HTERT RPE-1 (cell line): ENCODE results near the gene HOXA11.

ENCODE experiments used
- in situ Hi-C: fragments of 300-500 bp; cut with MboI; formaldehyde crosslinking; loops from 4 replicates; pipeline ENCODE4 v1.14.3; 2020; ENCODE audit warnings: low sequenced_read_pairs

HOXA11 gene

DNA sequence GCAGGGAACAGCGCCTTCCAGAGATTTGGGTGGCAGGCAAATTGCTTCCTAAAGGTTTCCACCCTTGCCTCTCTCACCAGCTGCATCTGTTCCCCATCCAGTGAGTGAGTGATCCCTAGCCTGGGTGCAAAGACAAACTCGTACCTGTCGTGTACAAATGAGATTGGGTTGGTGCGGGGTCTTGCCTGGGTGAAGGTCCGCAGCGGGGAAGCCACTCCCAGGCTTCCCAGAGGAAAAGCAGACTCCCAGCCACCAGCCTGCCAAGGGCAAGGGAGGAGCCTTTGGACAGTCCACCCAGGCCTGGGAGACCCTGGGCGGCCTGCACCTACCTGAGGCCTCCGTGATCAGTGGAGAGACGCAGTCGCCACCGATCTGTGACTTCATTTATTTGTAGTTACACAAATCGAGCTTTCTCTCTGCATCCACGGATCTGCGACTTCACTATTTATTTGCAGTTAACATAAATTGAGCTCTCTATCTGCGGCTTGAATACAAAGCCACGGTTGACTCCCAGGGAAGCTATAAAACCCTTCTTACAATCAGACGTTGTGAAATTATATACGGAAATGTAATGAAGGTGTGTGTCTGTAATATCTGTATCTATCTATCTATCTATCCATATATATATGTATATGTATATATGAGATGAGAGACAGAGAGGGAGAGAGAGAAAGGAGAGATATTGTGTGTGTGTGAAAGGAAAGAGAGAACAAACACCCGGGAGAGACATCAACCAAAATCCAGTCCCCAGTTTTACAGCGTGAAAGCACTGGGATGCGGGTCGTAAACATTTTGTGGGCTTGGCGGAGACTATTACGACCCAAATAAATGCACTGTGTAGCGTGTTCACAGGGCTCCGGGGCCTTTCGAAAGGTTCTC, 25.5 kb downstream of the HOXA11 start:
- in situ Hi-C loops, result no loop called here

DNA sequence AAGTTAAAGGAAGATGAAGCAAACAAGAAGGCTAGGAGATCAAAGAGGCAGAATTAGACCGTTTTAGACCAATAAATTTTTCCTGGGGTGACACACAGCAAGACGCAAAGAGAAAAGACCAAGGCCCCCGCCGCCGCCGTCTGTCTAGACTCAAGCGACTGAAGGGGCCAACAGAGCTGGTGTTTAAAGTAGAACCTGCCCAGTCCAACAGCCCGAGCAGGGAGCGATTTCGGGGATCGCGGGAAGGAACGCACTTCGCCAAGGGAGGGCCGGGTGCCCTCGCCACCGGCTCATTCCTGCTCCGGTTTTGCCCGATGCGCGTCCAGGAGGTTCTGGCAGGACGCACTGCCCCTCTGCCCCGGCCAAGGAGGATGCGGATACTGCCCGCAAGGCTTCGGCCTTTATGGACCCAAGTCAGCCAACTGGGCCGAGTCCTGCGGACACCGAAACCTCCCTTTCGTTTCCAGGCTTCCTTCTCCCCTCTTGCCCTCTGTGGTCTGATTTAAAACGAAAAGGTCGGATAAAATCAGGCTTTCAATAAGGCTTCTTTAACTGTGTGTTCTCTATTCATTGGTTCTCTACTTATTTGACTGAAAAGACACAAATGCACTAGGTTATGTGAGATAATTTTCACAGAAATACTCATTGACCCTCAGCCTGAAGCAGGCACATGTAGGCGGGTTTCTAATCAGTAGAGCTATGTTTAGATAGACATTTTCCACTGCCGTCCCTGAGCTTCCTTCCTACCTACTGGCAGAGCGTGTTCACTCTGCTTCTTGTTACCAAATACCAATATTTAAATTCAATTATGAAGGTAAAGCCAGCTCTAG, 26.4 kb downstream of the HOXA11 start:
- in situ Hi-C loops, result no loop called here

DNA sequence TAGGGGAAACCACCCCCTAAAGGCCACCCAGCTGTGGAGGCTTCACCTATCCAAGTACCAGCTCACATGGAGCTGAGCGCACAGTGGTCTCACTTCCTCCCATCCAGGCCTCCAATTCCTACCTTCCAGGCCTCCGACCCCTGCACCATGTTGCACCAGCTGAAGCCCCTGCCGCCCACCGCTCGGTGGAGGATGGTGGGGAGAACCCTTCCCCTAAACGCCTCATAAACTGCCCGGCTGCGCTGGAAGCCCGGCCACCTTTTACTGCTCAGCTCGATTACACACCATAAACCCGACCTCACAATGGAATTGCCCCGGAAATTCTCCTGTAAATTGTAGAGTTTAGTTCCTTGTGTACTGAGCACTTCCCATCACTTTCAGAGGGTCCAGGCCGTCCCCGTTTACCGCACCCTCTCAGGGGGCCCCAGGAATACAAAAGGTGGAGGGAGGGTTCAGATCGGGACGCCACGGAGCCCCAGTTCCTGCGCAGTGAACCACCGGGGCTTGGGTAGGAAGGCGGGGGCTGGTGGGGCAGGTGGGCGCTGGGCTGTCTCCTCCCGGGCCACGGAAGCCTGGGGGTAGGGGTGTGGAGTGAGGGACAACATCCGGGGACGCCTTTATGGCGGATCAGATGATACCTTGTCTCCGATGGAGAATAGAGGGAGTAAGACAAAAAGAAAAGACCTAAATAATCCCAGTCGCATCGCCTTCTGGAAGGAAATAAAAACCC, 27.2 kb downstream of the HOXA11 start:
- in situ Hi-C loops, result no loop called here

DNA sequence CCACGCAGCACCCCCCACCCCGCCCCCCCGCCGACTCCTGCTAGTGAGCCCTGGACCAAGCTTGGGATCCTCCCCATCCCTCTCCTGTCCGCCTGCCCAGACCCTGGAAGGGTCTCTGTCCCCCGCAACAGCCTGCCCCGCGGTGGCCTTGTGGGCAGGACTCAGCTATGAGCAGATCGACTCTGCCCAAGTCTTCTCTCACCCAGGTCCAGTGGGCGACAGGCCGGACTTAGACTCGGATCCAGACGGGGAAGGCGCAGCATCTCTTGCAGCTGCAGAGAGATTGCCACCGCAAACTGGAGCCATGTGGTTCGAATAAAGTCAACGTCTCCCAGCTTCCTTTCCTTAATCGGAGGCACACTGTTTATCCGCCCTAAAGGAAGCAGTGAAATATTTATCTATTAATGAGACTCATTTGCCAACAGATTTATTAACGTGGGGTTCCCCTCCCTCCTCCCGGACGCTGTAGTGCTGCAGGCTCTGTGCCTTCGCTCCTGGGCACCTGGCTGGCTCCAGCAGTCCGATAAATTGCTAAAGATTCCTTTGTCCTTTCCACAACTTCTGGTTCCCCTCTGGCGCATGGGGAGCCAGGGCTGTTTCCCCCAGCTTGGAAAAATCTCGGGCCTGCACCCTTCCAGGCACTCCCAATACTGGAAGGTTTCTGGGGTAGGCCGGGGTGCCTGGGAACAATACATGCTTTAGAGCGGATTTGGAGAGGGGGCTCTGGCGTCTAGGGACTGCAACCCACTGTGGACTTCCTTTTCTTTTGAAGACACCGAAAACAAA, 27.9 kb downstream of the HOXA11 start:
- in situ Hi-C loops, result no loop called here

DNA sequence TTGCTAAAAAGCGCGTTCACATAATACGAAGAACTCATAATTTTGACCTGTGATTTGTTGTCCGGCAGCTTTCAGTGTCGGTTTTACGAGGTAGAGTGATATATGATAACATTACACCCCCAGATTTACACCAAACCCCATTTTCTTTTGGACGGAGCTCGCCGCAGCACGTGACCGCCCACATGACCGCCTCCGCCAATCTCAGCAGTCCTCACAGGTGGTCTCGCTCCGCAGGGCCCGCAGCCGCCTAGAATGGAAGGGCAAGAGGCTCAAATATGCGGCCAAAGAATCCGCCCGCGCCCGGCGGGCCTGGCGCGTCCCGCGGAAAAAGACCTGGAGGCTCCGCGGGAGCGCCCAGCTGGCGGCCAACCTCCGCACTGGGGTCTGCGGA, 28.5 kb downstream of the HOXA11 start, which contains the start of gene HOXA7:
TSS of gene HOXA7 (minus strand) at position 168 of the 391 bp plus-strand sequence. CDS start at position 38, 130 bp downstream.
- in situ Hi-C loops, result no loop called here

DNA sequence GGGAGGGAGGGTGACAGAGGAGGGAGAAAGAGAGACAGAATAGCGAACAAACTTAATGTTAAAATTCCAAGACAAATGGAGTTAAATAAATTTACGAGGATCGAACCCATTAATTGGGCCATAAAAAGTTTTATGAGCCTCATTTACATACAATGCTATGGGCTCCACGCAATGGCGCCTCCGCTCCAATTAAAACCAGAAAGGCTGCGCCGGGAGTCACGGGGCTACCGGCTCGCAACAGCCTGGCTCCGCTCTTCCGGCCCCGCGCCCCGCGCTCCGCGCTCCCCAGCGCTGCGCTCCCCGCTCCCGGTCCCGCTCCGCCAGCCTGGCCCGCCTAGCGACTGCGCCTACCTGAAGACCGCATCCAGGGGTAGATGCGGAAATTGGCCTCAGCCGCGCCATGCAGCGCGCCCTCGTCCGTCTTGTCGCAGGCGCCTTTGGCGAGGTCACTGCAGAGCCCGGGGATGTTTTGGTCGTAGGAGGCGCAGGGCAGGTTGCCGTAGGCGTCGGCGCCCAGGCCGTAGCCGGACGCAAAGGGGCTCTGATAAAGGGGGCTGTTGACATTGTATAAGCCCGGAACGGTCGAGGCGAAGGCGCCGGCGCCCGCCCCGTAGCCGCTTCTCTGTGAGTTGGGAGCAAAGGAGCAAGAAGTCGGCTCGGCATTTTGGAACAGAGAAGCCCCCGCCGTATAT, 29.1 kb downstream of the HOXA11 start:
- in situ Hi-C loops, result no loop called here

DNA sequence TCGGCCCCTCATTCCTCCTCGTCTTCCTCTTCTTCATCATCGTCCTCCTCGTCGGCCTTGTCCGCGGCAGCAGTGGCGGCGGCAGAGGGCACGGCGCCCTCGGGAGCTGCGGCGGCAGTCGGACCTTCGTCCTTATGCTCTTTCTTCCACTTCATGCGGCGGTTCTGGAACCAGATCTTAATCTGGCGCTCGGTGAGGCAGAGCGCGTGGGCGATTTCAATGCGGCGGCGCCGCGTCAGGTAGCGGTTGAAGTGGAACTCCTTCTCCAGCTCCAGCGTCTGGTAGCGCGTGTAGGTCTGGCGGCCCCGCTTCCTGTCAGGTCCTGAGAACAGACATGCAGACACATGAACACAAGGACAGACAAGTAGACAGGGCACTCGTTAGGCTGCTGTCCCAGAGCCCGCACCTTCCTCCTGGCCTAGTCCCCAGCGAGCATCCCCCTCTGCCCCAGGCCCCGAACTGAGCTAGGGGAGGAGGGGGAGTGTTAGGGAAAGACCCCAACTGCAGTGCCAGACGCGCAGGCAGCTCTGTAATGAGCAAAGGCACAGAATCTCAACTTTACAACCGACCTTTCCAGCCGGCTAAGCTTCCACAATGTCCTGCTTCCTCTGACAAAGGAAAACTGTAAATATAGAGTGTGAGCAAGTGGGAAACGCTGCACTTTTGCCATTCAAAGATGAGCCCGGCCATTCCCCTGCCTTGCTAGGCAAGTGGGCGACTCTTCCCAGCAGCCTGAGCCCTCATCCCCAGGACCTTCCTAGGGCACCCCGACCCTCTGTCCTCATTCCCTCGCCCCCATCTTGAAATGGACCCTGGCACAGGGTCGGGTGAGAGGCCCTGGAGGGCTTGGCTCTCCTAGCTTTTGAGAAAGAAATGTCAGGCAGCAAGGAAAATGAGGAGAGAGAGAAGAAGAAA, 29.9 kb downstream of the HOXA11 start:
- in situ Hi-C loops, result no loop called here

DNA sequence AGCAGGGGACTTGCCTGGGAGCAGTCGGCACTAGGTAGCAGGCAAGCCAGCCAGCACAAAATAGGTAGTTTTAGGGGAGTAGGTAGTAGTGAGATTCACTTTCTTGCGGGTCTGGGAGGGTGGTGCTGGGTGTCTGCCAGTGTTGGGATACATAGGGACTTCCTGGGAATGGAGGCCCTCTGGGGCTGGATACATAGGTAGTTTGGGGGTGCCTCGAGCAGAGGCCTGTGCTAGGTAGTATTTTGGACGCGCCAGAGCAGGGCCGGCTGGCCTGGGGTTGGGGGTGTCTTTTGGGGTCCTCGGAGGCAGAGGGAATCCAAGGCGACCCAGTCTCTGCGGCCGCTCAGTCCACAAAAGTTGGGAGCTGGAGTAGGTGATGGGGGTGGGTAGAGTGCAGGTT, 30.7 kb downstream of the HOXA11 start:
- in situ Hi-C loops, result no loop called here

DNA sequence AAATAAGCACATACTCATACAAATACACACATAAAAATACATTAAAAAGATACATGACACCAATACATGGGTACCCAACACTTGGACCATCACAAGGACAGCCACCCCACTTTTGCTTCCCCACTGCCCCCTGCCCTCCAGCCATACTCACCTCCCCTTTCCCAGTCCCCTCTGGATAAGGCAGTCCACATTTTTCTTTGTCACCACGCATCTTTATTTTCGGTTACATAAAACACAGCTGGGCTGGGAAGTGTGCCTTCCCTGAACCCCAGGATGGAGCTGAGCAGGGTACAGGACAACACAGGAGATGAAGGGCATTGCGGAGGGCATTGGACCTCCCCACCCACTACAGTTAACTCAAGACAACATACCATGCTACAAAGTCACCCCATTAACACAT, 31.5 kb downstream of the HOXA11 start:
- in situ Hi-C loops, result no loop called here

DNA sequence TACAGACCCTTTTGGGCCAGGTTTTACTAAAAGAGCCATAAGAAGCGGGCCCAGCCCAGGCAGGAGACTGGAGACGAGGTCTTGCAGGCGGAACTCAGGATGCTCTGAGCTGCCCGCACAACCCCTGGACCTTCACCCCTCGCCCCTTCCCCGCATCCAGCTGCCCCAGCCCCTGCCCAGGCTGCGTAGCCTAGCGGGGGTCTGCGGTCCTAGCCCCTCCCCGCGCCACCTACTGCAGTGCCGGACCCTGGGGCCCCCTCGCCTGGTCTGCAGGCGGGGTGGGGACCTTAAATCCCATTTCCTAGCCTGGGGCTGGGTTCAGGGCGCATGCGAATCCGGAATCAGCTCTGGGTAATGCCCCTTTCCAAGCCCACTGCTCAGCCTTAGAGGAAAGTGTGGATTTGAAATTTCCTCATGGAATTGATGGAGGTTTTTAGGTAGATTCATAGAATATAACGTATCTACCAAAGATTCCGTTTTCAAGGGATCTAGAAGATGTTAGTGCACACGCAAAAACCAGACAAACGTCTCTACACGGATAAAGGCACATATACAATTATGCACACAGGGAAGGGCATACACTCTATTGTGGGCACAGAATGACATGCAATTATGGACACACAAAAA, 32.1 kb downstream of the HOXA11 start:
- in situ Hi-C loops, result no loop called here

DNA sequence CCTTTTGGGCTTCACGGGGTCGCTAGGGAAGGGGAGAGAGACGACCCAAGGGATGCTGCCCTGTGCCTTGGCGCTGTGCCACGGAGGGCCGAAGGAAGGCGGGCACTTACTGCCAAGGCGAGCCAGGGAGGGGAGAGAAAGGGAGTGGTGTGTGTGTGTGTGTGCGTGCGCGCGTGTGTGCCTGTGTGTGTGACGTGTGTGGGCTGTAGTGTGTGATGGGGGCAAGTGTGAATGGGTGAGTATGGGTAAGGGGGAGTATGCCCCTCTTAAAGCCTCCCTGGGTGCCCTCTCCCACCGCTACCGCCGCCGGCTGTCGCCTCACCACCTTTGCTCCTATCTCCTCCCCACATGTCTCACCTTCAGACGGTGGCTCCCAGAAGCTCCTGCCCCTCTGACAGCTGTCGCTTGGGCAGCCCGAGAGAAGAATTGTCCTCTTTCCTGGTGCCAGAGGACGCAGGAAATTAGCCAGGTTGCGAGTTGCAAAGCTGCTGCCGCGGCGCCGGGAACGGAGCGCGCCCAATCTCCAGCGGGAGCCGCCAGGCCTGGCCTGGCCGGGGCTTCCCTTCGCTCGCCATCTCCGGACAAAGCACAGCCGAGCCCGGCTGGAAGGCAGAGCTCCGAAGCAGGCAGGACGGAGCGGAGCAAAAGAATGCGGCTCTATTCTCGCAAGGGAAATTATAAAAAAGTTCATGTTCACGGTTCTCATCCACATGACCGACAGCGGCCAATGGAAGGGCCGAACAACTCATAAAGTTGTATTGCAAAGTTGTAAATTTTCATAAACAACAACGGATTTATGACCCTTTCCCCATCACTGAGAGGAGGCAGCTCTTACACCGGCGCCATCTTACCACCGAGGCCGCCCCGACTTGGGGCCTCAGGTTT, 32.9 kb downstream of the HOXA11 start, which contains the start of gene HOXA3:
TSS of gene HOXA3 (minus strand) at position 653 of the 885 bp plus-strand sequence. CDS start 41,943 bp downstream, outside the sequence.
- in situ Hi-C loops, result no loop called here

DNA sequence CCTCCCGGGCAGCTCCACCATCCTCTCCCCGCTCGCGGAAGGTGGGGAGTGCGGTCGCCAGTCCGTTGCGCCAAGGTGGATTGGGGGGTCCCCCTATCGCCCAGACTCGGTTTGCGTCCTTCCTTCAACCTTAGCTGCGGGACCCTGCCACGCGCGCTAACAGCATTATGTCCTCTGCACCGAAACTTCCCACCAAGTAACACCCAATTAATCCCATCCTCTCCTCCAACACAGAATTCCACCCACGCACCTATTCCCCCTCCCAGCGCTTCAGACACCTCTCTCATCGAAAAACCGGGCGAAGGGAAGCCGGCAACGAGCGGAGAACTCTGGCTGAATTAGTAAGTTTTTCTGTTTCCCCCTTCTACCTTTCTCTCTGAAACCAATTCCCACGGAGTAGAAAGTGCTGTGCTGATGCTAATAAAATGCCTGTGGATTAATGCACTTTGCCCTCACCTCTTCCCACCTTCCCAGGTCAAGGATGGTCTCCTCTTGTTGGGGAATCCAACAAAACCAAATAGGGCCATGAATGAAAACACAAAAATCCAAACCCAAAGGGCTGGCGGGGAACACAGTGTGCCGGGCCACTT, 33.6 kb downstream of the HOXA11 start:
- in situ Hi-C loops, result no loop called here

DNA sequence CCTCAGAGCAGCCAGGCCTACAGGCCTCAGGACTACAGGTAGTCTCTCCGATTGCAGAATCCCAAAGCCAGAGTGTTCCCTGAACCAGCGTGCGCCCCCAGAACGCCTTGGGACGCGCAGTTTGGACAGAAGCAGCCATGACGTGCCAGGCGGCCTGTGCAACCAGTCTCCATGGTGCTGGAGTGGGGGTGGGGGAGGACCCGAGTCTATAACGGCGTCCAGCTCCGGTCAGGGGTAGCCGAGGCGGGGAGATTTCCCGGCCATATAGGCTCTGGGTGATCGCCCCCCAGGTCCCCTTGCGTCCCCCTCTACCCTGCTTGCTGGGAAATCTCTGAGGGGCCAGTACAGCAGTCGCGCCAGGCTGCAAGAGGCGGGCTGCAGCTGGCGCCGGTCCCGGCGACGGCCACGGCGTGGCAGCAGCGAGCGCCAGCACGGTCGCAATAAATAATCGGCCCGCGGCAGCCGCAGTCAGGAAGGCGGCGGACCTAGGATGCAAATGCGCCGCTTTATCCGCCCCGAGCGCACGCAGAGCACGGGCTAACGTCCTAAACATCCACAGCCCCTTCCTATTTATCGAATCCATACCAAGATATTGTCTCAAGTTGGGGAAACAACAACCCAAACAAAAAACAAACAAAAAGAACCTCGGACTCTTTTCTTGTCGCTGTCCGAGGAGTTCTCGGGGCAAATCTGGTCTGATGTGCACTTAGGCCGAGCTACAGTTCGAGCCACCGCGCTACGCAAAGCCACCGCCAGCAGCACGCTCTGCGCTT, 34.3 kb downstream of the HOXA11 start:
- in situ Hi-C loops, result no loop called here

DNA sequence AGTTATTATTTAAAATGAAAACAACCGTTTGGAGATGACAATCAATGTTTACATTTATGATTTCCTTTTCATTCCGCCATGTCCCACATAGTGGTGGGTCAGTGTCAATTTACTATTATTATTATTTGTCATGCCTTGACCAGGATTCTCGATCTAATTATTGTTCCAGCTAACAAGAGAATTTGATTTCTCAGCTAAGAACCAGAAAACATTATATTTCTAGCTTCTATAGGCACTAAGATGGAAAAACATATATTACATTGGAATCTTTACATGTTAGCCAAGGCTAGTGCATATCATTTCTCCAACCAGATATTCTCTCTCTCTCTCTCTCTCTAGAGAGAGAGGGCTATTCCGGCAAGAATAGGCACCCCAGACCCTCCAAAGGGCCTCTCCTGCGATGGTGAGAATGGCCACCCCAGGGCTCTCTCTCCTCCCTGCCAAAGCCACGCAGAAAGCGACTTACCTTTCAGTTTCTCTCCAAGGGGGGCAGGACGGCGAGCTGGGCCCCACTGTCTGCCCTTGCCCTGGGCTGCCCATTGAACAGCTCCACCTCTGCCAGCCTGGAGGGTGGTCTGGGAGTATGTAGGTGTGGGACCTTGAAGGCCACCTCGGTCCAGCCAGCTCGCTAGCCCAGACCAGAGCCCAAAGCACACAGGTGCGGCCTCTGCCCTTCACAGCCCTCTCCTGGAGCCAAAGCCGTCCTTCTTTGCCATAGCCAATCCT, 35.0 kb downstream of the HOXA11 start:
- in situ Hi-C loops, result no loop called here
